Fibroblast of lung (primary cell): ENCODE measurements around the gene FAS. TPM values are rescaled to one million over a fixed set of nuclear protein-coding genes. Genes with fewer than 3 reads are reported as not detected.

Experiments
- DNase-seq, 2 donors: peaks; one replicate each; pipeline versions ENCODE4 v3.0.0 to v3.0.0-alpha.2; 2010; ENCODE audit warnings: low read depth in 2 of 2
- H2AFZ ChIP-seq: 2 replicates; pipeline ENCODE4 v1.5.1; 2012; ENCODE audit warnings: low read length, control low read depth, inconsistent platforms
- H3K27ac ChIP-seq: 2 replicates; pipeline ENCODE4 v1.5.1; 2011; ENCODE audit warnings: low read length, control low read depth; ENCODE audit not compliant: insufficient read depth
- H3K27me3 ChIP-seq: 2 replicates; pipeline ENCODE4 v1.5.1; 2011; ENCODE audit warnings: mild to moderate bottlenecking, low read length; ENCODE audit not compliant: control insufficient read depth, insufficient read depth
- H3K36me3 ChIP-seq: 2 replicates; pipeline ENCODE4 v1.5.1; 2011; ENCODE audit warnings: low read length; ENCODE audit not compliant: control insufficient read depth, insufficient read depth
- H3K4me1 ChIP-seq: 2 replicates; pipeline ENCODE4 v1.5.1; 2011; ENCODE audit warnings: low read length; ENCODE audit not compliant: control insufficient read depth, insufficient read depth; ENCODE audit errors: extremely low read depth
- H3K4me2 ChIP-seq: 2 replicates; pipeline ENCODE4 v1.5.1; 2011; ENCODE audit warnings: low read length, control low read depth; ENCODE audit not compliant: insufficient read depth; ENCODE audit errors: extremely low read depth
- H3K4me3 ChIP-seq, 4 experiments: fragments of 200-600 bp in 1 of 4; sonication (generic) in 1 of 4; replicated peaks in 1 of 4; 2 replicates each; pipeline ENCODE4 v1.5.1; 2011 to 2016; ENCODE audit warnings: low read length in 4 of 4, low read depth in 3 of 4, mild to moderate bottlenecking in 3 of 4, control low read depth in 2 of 4, inconsistent platforms in 1 of 4, mixed read lengths in 1 of 4; ENCODE audit not compliant: insufficient read depth in 1 of 4; ENCODE audit errors: control extremely low read depth in 1 of 4
- H3K79me2 ChIP-seq: 2 replicates; pipeline ENCODE4 v1.5.1; 2012; ENCODE audit warnings: mild to moderate bottlenecking, low read length, inconsistent platforms; ENCODE audit not compliant: control insufficient read depth, insufficient read depth
- H3K9ac ChIP-seq: 2 replicates; pipeline ENCODE4 v1.5.1; 2011; ENCODE audit warnings: mild to moderate bottlenecking, low read length, control low read depth; ENCODE audit not compliant: insufficient read depth
- H3K9me3 ChIP-seq: 2 replicates; pipeline ENCODE4 v1.5.1; 2012; ENCODE audit warnings: low read depth, low read length; ENCODE audit not compliant: control insufficient read depth, insufficient read depth
- H4K20me1 ChIP-seq: 2 replicates; pipeline ENCODE4 v1.5.1; 2011; ENCODE audit warnings: low read length; ENCODE audit not compliant: control insufficient read depth, insufficient read depth; ENCODE audit errors: extremely low read depth
- CTCF ChIP-seq, 2 donors: IDR thresholded peaks in 1 of 2; conservative IDR thresholded peaks in 1 of 2; 1 replicate in 1 of 2; 2 replicates in 1 of 2; pipeline ENCODE4 v1.5.1; 2011 to 2012; ENCODE audit warnings: low read length in 2 of 2, control low read depth in 1 of 2, inconsistent platforms in 1 of 2, low read depth in 1 of 2, mild to moderate bottlenecking in 1 of 2
- EZH2 ChIP-seq: IDR thresholded peaks from 2 replicates; pipeline ENCODE4 v1.5.1; 2012; ENCODE audit warnings: low read length, control low read depth, mild to moderate bottlenecking; ENCODE audit errors: missing control alignments
- polyA plus RNA-seq, 2 donors: library from polyadenylated mRNA; depleted of rRNA in 1 of 2; stranded (reverse) in 1 of 2; unstranded in 1 of 2; fragments of >200 nt; gene quantifications; 2 replicates each; pipeline ENCODE4 v1.2.1, GENCODE V29; 2011 to 2012; ENCODE audit warnings: missing spikeins in 1 of 2
- total RNA-seq: library from RNA; depleted of rRNA; stranded (reverse); fragments of >200 nt; gene quantifications from 2 replicates; pipeline ENCODE4 v1.2.1, GENCODE V29; 2014

FAS gene
- total and polyA plus RNA-seq, 2 donors (not counting 1 experiment from before 2014, with no cell fraction given): 77.8 to 124 TPM

- Histone ChIP-seq H2AFZ (no peak overlapping the region), H3K9ac (no peak overlapping the region), H3K36me3 (no peaks in the 10 kb centered on the region), H3K4me3 (no peak overlapping the region), H3K79me2 (peaks cover 2% of the 10 kb centered on the region), H3K27ac (no peak overlapping the region), H3K9me3 (no peaks in the 10 kb centered on the region), H4K20me1 (no peaks in the 10 kb centered on the region), H3K4me1 (peaks cover 18% of the 10 kb centered on the region), H3K27me3 (no peaks in the 10 kb centered on the region), H3K4me2 (no peak overlapping the region)
- no peak for TF ChIP-seq EZH2
- TF ChIP-seq CTCF (conservative IDR thresholded peaks at IDR 0.05 in 1 of 2, IDR thresholded peaks at IDR 0.05 in 1 of 2; ENCODE audit: low read depth in 1 of 2, low read length in 2 of 2): no peak
- DNase-seq: no peak
These were observed 9.2 kb upstream of the FAS start for GRCh38 chr10:88981435-88981834.

- no peak overlapping the region for H3K27ac ChIP-seq
- no peaks in the 10 kb centered on the region for H3K27me3 ChIP-seq
- DNase-seq: no peak
- no peak overlapping the region for H2AFZ ChIP-seq
- no peaks in the 10 kb centered on the region for H4K20me1 ChIP-seq
- no peaks in the 10 kb centered on the region for H3K9me3 ChIP-seq
- TF ChIP-seq CTCF (conservative IDR thresholded peaks at IDR 0.05 in 1 of 2, IDR thresholded peaks at IDR 0.05 in 1 of 2; ENCODE audit: low read depth in 1 of 2, low read length in 2 of 2): no peak
- TF ChIP-seq EZH2: no peak
- H3K9ac ChIP-seq: no peak overlapping the region
- H3K4me3 ChIP-seq: no peak overlapping the region
- H3K79me2 ChIP-seq: peaks cover 2% of the 10 kb centered on the region
- H3K4me1 ChIP-seq: peaks cover 18% of the 10 kb centered on the region
- no peaks in the 10 kb centered on the region for H3K36me3 ChIP-seq
- no peak overlapping the region for H3K4me2 ChIP-seq
These were observed 8.2 kb upstream of the FAS start for GRCh38 chr10:88982366-88982765.

- no peak overlapping the region for H3K27ac ChIP-seq
- no peaks in the 10 kb centered on the region for H3K27me3 ChIP-seq
- H3K36me3 ChIP-seq: no peaks in the 10 kb centered on the region
- no peak for DNase-seq
- H3K4me2 ChIP-seq: no peak overlapping the region
- H3K9ac ChIP-seq: no peak overlapping the region
- H3K4me1 ChIP-seq: peaks cover 18% of the 10 kb centered on the region
- peaks cover 4% of the 10 kb centered on the region for H3K79me2 ChIP-seq
- H3K9me3 ChIP-seq: no peaks in the 10 kb centered on the region
- TF ChIP-seq CTCF (conservative IDR thresholded peaks at IDR 0.05 in 1 of 2, IDR thresholded peaks at IDR 0.05 in 1 of 2; ENCODE audit: low read depth in 1 of 2, low read length in 2 of 2): no peak
- TF ChIP-seq EZH2: no peak
- no peak overlapping the region for H2AFZ ChIP-seq
- no peak overlapping the region for H3K4me3 ChIP-seq
- no peaks in the 10 kb centered on the region for H4K20me1 ChIP-seq
These were observed 7.4 kb upstream of the FAS start for GRCh38 chr10:88983206-88983605.
